Activated CD4-positive, alpha-beta T cell treated with anti-CD3 and anti-CD28 coated beads for 1 hour (primary cell): ENCODE data around the gene POMC.
"Not testable (repeated sequence)": the region's sequence is repeated elsewhere in the genome, so short reads cannot be mapped to it uniquely, and the experiment has no call there.

Experiments
- DNase-seq: peaks from one replicate; pipeline ENCODE4 v3.0.0-alpha.2; 2020

POMC gene

GRCh38 chr2:25168256-25169072 lies at the start of gene POMC:
Gene POMC, minus strand, starts transcription at chr2:25168580. Its CDS starts 3,808 bp downstream, at chr2:25164772.
- no peak for DNase-seq

GRCh38 chr2:25218100-25218499 lies 49.7 kb upstream of the POMC start:
- no peak for DNase-seq

GRCh38 chr2:25215948-25216679 lies 47.7 kb upstream of the POMC start:
- DNase-seq, result peak; percentile 74

GRCh38 chr2:25215232-25215631 lies 46.9 kb upstream of the POMC start:
- DNase-seq, result no peak

- no peak for DNase-seq
These were observed 44.8 kb upstream of the POMC start for GRCh38 chr2:25213229-25213628.

GRCh38 chr2:25210923-25211322 lies 42.5 kb upstream of the POMC start:
- DNase-seq, result not testable (repeated sequence)

- no peak for DNase-seq
These were observed 38.7 kb upstream of the POMC start for GRCh38 chr2:25207078-25207545.

GRCh38 chr2:25204190-25204838 lies 35.9 kb upstream of the POMC start:
- DNase-seq, result no peak

GRCh38 chr2:25202275-25202674 lies 33.9 kb upstream of the POMC start:
- no peak for DNase-seq

- no peak for DNase-seq
These were observed 33.4 kb upstream of the POMC start for GRCh38 chr2:25201794-25202193.

GRCh38 chr2:25201265-25201664 lies 32.9 kb upstream of the POMC start:
- DNase-seq, result no peak

GRCh38 chr2:25198576-25198975 lies 30.2 kb upstream of the POMC start:
- no peak for DNase-seq

GRCh38 chr2:25198209-25198525 lies 29.8 kb upstream of the POMC start:
- DNase-seq, result no peak

- no peak for DNase-seq
These were observed 29.2 kb upstream of the POMC start for GRCh38 chr2:25197336-25198208.

GRCh38 chr2:25194576-25195122 lies 26.3 kb upstream of the POMC start:
- no peak for DNase-seq

- DNase-seq, result no peak
These were observed 22.2 kb upstream of the POMC start for GRCh38 chr2:25190536-25190935.

- DNase-seq, result no peak
These were observed 20.0 kb upstream of the POMC start for GRCh38 chr2:25188405-25188804.

- DNase-seq, result no peak
These were observed 19.5 kb upstream of the POMC start for GRCh38 chr2:25187729-25188350.

- no peak for DNase-seq
These were observed 15.9 kb upstream of the POMC start for GRCh38 chr2:25184254-25184653.

- DNase-seq, result no peak
These were observed 10.6 kb upstream of the POMC start for GRCh38 chr2:25178976-25179375.

- DNase-seq, result no peak
These were observed 8.8 kb upstream of the POMC start for GRCh38 chr2:25177211-25177611.
